Thyroid gland (tissue), 4 donors: ENCODE measurements around the gene TSSK6.

Experiments
- POLR2A ChIP-seq, 2 donors: fragments of 450-650 bp; IDR thresholded peaks; one replicate each; pipeline ENCODE4 v1.6.1; 2017; ENCODE audit warnings: antibody characterized with exemption in 2 of 2, mild to moderate bottlenecking in 2 of 2, moderate library complexity in 1 of 2
- TF ChIP-seq, protein P1 (sequence below), 6 experiments: fragments of 200-600 bp in 3 of 6; fragments of 450-650 bp in 3 of 6; sonication (generic) in 3 of 6; IDR thresholded peaks; one replicate each; pipeline ENCODE4 v1.5.1; 2016 to 2019; ENCODE audit warnings: antibody characterized with exemption in 6 of 6, mild to moderate bottlenecking in 2 of 6, inconsistent platforms in 1 of 6, moderate library complexity in 1 of 6

- TF ChIP-seq, protein P1, sequence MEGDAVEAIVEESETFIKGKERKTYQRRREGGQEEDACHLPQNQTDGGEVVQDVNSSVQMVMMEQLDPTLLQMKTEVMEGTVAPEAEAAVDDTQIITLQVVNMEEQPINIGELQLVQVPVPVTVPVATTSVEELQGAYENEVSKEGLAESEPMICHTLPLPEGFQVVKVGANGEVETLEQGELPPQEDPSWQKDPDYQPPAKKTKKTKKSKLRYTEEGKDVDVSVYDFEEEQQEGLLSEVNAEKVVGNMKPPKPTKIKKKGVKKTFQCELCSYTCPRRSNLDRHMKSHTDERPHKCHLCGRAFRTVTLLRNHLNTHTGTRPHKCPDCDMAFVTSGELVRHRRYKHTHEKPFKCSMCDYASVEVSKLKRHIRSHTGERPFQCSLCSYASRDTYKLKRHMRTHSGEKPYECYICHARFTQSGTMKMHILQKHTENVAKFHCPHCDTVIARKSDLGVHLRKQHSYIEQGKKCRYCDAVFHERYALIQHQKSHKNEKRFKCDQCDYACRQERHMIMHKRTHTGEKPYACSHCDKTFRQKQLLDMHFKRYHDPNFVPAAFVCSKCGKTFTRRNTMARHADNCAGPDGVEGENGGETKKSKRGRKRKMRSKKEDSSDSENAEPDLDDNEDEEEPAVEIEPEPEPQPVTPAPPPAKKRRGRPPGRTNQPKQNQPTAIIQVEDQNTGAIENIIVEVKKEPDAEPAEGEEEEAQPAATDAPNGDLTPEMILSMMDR (IDR thresholded peaks at IDR 0.05) = no peak
- TF ChIP-seq POLR2A (IDR thresholded peaks at IDR 0.05) = no peak
Measured at GRCh38 chr19:19563348-19563848, 48.0 kb upstream of the TSSK6 start.
